LNCAP (cell line): ENCODE results near the gene PTPN9.

Experiments
- TF ChIP-seq, protein P1 (sequence below): fragments of 450-650 bp; IDR thresholded peaks from 2 replicates; pipeline ENCODE4 v1.5.1; 2017; ENCODE audit warnings: mild to moderate bottlenecking

PTPN9 gene

DNA sequence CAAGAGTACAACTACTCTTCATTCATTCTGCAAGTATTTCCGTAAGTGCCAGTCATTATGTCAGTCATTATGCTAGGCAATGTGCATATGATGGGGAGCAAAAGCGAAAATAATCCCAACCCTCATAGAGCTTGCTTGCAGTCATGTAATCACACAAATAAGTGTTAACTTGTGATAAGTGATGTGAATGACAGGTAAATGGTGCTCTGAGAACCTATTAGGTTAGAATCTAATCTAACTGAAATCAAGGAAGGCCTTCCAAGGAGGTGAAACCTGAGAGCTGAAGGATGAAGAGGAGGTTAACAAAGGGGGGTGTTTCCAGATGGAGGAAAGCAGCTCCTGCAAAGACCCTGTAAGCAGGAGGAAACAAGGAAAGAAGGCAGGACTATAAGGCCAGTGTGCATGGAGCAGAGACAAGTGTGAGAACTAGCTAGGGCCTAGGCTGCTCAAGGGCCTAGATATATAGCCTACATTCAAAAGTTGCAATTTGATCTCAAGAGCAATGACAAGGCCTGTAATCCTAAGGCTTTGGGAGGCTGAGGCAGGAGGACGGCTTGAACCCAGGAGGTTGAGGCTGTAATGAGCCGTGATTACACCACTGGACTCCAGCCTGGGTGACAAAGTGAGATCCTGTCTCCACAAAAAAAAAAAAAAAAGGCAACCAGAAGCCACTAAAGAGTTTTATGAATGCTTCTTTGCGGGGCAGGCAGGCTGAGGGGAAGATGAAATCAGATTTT, 5.3 kb downstream of the PTPN9 start:
- TF ChIP-seq, protein P1, sequence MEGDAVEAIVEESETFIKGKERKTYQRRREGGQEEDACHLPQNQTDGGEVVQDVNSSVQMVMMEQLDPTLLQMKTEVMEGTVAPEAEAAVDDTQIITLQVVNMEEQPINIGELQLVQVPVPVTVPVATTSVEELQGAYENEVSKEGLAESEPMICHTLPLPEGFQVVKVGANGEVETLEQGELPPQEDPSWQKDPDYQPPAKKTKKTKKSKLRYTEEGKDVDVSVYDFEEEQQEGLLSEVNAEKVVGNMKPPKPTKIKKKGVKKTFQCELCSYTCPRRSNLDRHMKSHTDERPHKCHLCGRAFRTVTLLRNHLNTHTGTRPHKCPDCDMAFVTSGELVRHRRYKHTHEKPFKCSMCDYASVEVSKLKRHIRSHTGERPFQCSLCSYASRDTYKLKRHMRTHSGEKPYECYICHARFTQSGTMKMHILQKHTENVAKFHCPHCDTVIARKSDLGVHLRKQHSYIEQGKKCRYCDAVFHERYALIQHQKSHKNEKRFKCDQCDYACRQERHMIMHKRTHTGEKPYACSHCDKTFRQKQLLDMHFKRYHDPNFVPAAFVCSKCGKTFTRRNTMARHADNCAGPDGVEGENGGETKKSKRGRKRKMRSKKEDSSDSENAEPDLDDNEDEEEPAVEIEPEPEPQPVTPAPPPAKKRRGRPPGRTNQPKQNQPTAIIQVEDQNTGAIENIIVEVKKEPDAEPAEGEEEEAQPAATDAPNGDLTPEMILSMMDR, result no peak

- TF ChIP-seq, protein P1, result no peak
Measured at GRCh38 chr15:75570126-75570845, 8.8 kb downstream of the PTPN9 start.

DNA sequence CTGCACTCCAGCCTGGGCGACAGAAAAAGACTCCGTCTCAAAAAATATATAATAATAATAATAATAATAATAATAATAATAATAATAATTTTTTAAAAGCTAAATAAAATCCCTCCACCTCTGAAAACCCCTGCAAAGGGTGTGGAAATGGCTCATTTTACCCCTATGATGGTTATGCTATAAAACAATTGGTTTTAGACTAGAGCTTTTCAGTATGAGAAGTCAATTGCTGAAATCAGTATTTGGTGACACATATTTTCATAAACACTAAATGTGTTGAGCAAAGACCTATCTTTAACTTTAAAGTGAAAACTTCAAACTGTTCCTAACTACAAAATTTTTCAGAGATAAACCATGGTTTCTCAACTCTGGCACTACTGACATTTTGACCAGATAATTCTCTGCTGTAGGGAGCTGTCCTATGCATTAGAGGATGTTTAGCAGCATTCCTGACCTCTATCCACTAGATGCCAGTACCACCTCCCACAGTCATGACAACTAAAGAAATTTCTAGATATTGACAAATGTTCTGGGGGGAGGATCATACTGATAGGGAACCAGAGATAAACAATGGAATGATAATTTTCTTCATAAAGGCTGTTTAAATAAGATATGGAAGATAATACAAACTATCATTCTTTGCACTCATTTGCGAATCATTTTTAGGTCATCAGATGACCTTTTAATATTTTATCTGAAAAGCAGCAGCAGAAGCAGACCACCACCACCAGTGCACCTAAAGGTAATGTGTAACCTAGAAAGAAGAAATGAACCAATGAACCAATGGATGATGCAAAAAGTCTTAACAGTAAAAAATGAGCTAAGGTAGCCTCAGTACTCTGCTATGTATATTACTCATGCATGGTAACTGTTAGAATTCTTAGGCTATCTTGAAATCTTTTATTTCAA, 13.8 kb downstream of the PTPN9 start:
- TF ChIP-seq, protein P1, result no peak

- TF ChIP-seq, protein P1, result no peak
Measured at GRCh38 chr15:75561888-75562287, 17.2 kb downstream of the PTPN9 start.

- TF ChIP-seq, protein P1, result no peak
Measured at GRCh38 chr15:75554717-75555116, 24.4 kb downstream of the PTPN9 start.

GRCh38 chr15:75553659-75554058, 25.5 kb downstream of the PTPN9 start:
- TF ChIP-seq, protein P1, result no peak

DNA sequence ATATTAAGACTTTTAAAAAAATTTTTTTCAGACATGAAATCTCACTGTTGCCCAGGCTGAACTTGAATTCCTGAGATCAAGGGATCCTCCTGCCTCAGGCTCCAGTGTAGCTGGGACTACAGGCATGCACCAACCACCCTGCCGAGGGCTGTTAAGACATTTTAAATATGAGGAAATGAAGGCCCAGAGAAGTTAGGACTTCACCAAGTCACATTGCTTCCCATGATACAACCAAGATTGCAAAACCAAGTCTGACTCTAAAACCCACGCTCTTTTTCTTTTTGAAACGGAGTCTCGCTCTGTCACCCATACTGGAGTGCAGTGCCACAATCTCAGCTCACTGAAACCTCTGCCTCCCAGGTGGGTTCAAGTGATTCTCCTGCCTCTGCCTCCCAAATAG, 28.0 kb downstream of the PTPN9 start:
- TF ChIP-seq, protein P1, result no peak
